Fibroblast of lung (primary cell): ENCODE measurements around the gene CXCL9. TPM values are rescaled to one million over a fixed set of nuclear protein-coding genes. Genes with fewer than 3 reads are reported as not detected.
A peak's percentile ranks its signal among the peaks of the same experiment; 100 is the strongest.
"Not testable (repeated sequence)": the region's sequence is repeated elsewhere in the genome, so short reads cannot be mapped to it uniquely, and the experiment has no call there.

ENCODE experiments used
- DNase-seq, 2 donors: peaks; one replicate each; pipeline versions ENCODE4 v3.0.0 to v3.0.0-alpha.2; 2010; ENCODE audit warnings: low read depth in 2 of 2
- H2AFZ ChIP-seq: 2 replicates; pipeline ENCODE4 v1.5.1; 2012; ENCODE audit warnings: low read length, control low read depth, inconsistent platforms
- H3K27ac ChIP-seq: 2 replicates; pipeline ENCODE4 v1.5.1; 2011; ENCODE audit warnings: low read length, control low read depth; ENCODE audit not compliant: insufficient read depth
- H3K27me3 ChIP-seq: 2 replicates; pipeline ENCODE4 v1.5.1; 2011; ENCODE audit warnings: mild to moderate bottlenecking, low read length; ENCODE audit not compliant: control insufficient read depth, insufficient read depth
- H3K36me3 ChIP-seq: 2 replicates; pipeline ENCODE4 v1.5.1; 2011; ENCODE audit warnings: low read length; ENCODE audit not compliant: control insufficient read depth, insufficient read depth
- H3K4me1 ChIP-seq: 2 replicates; pipeline ENCODE4 v1.5.1; 2011; ENCODE audit warnings: low read length; ENCODE audit not compliant: control insufficient read depth, insufficient read depth; ENCODE audit errors: extremely low read depth
- H3K4me2 ChIP-seq: 2 replicates; pipeline ENCODE4 v1.5.1; 2011; ENCODE audit warnings: low read length, control low read depth; ENCODE audit not compliant: insufficient read depth; ENCODE audit errors: extremely low read depth
- H3K4me3 ChIP-seq, 4 experiments: fragments of 200-600 bp in 1 of 4; sonication (generic) in 1 of 4; replicated peaks in 1 of 4; 2 replicates each; pipeline ENCODE4 v1.5.1; 2011 to 2016; ENCODE audit warnings: low read length in 4 of 4, low read depth in 3 of 4, mild to moderate bottlenecking in 3 of 4, control low read depth in 2 of 4, inconsistent platforms in 1 of 4, mixed read lengths in 1 of 4; ENCODE audit not compliant: insufficient read depth in 1 of 4; ENCODE audit errors: control extremely low read depth in 1 of 4
- H3K79me2 ChIP-seq: 2 replicates; pipeline ENCODE4 v1.5.1; 2012; ENCODE audit warnings: mild to moderate bottlenecking, low read length, inconsistent platforms; ENCODE audit not compliant: control insufficient read depth, insufficient read depth
- H3K9ac ChIP-seq: 2 replicates; pipeline ENCODE4 v1.5.1; 2011; ENCODE audit warnings: mild to moderate bottlenecking, low read length, control low read depth; ENCODE audit not compliant: insufficient read depth
- H3K9me3 ChIP-seq: 2 replicates; pipeline ENCODE4 v1.5.1; 2012; ENCODE audit warnings: low read depth, low read length; ENCODE audit not compliant: control insufficient read depth, insufficient read depth
- H4K20me1 ChIP-seq: 2 replicates; pipeline ENCODE4 v1.5.1; 2011; ENCODE audit warnings: low read length; ENCODE audit not compliant: control insufficient read depth, insufficient read depth; ENCODE audit errors: extremely low read depth
- CTCF ChIP-seq, 2 donors: IDR thresholded peaks in 1 of 2; conservative IDR thresholded peaks in 1 of 2; 1 replicate in 1 of 2; 2 replicates in 1 of 2; pipeline ENCODE4 v1.5.1; 2011 to 2012; ENCODE audit warnings: low read length in 2 of 2, control low read depth in 1 of 2, inconsistent platforms in 1 of 2, low read depth in 1 of 2, mild to moderate bottlenecking in 1 of 2
- polyA plus RNA-seq, 2 donors: library from polyadenylated mRNA; depleted of rRNA in 1 of 2; stranded (reverse) in 1 of 2; unstranded in 1 of 2; fragments of >200 nt; gene quantifications; 2 replicates each; pipeline ENCODE4 v1.2.1, GENCODE V29; 2011 to 2012; ENCODE audit warnings: missing spikeins in 1 of 2
- total RNA-seq: library from RNA; depleted of rRNA; stranded (reverse); fragments of >200 nt; gene quantifications from 2 replicates; pipeline ENCODE4 v1.2.1, GENCODE V29; 2014

Gene CXCL9
- total and polyA plus RNA-seq, 2 donors (not counting 1 experiment from before 2014, with no cell fraction given) = not detected

GRCh38 chr4:75963558-75963957 is 43.8 kb downstream of the CXCL9 start:
- no peaks in the 10 kb centered on the region for H3K27me3 ChIP-seq
- H3K4me2 ChIP-seq = no peak overlapping the region
- no peak overlapping the region for H3K9ac ChIP-seq
- H3K27ac ChIP-seq = no peak overlapping the region
- no peak for TF ChIP-seq CTCF (conservative IDR thresholded peaks at IDR 0.05 in 1 of 2, IDR thresholded peaks at IDR 0.05 in 1 of 2; ENCODE audit: low read depth in 1 of 2, low read length in 2 of 2)
- H3K4me1 ChIP-seq = no peaks in the 10 kb centered on the region
- no peaks in the 10 kb centered on the region for H3K9me3 ChIP-seq
- DNase-seq = no peak
- no peak overlapping the region for H3K4me3 ChIP-seq
- no peaks in the 10 kb centered on the region for H4K20me1 ChIP-seq
- no peak overlapping the region for H2AFZ ChIP-seq
- peaks cover 16% of the 10 kb centered on the region for H3K36me3 ChIP-seq
- no peaks in the 10 kb centered on the region for H3K79me2 ChIP-seq

GRCh38 chr4:75962072-75962471 is 45.2 kb downstream of the CXCL9 start:
- not testable (repeated sequence) for DNase-seq, H3K4me1 ChIP-seq, H4K20me1 ChIP-seq, H3K27me3 ChIP-seq, H3K27ac ChIP-seq, H3K4me2 ChIP-seq, H2AFZ ChIP-seq, H3K79me2 ChIP-seq, H3K9me3 ChIP-seq, H3K4me3 ChIP-seq, H3K9ac ChIP-seq
- H3K36me3 ChIP-seq = peaks cover 15% of the 10 kb centered on the region

- not testable (repeated sequence) for H3K27me3 ChIP-seq, H3K4me1 ChIP-seq, H3K4me3 ChIP-seq, H3K79me2 ChIP-seq, H2AFZ ChIP-seq, H3K9me3 ChIP-seq, H4K20me1 ChIP-seq, H3K27ac ChIP-seq, H3K9ac ChIP-seq, H3K4me2 ChIP-seq
- peaks cover 14% of the 10 kb centered on the region for H3K36me3 ChIP-seq
- peak in 1 of 2 donors; percentile 34 for DNase-seq
Observed at GRCh38 chr4:75958546-75958945, 48.8 kb downstream of the CXCL9 start.

- not testable (repeated sequence) for H3K27ac ChIP-seq, DNase-seq, H3K4me2 ChIP-seq, H3K79me2 ChIP-seq, H3K4me1 ChIP-seq, H3K9me3 ChIP-seq, H4K20me1 ChIP-seq, H3K9ac ChIP-seq, H3K27me3 ChIP-seq, H2AFZ ChIP-seq, H3K4me3 ChIP-seq
- peaks cover 14% of the 10 kb centered on the region for H3K36me3 ChIP-seq
Observed at GRCh38 chr4:75954811-75955210, 52.5 kb downstream of the CXCL9 start.
